B cell (primary cell): ENCODE results near the gene RBM39. TPM values are rescaled to one million over a fixed set of nuclear protein-coding genes. Genes with fewer than 3 reads are reported as not detected.

ENCODE experiments used
- ATAC-seq: fragments of 200-7000 bp; cut with Tn5 transposase; one replicate; pipeline ENCODE4 v1.10.0; 2021; ENCODE audit warnings: low read depth, mild to moderate bottlenecking, moderate number of reproducible peaks, moderate library complexity
- CTCF ChIA-PET: fragments of 350-600 bp; sonication (Branson Sonifier 250); formaldehyde crosslinking; loops from one replicate; lab custom pipeline; 2021; ENCODE audit warnings: antibody characterized with exemption, inconsistent platforms; lab: Charles Lee
- POLR2A ChIA-PET: fragments of 350-600 bp; sonication (Branson Sonifier 250); formaldehyde crosslinking; loops from one replicate; lab custom pipeline; 2021; ENCODE audit warnings: antibody characterized with exemption; lab: Charles Lee
- DNase-seq: peaks from one replicate; pipeline ENCODE4 v3.0.0; 2013
- H2AFZ ChIP-seq: 2 replicates; pipeline ENCODE4 v1.6.1; 2012; ENCODE audit warnings: mild to moderate bottlenecking, low read depth, low read length; ENCODE audit not compliant: insufficient read depth, poor library complexity, severe bottlenecking
- H3K27ac ChIP-seq, 2 donors: 1 replicate in 1 of 2; 2 replicates in 1 of 2; pipeline ENCODE4 v1.5.1; 2012 to 2013; ENCODE audit warnings: low read length in 2 of 2, mild to moderate bottlenecking in 2 of 2, moderate library complexity in 1 of 2
- H3K27me3 ChIP-seq, 4 experiments: fragments of 200-600 bp in 1 of 4; sonication (generic) in 1 of 4; replicated peaks in 1 of 4; 1 replicate in 2 of 4; 2 replicates in 2 of 4; pipeline versions ENCODE4 v1.6.1 to v1.7.0; 2013 to 2016; ENCODE audit warnings: low read length in 3 of 4, mild to moderate bottlenecking in 2 of 4, mixed read lengths in 1 of 4, moderate library complexity in 1 of 4; ENCODE audit not compliant: insufficient read depth in 4 of 4, control insufficient read depth in 3 of 4; ENCODE audit errors: control extremely low read depth in 1 of 4
- H3K36me3 ChIP-seq, 2 experiments: replicated peaks in 1 of 2; 1 replicate in 1 of 2; 2 replicates in 1 of 2; pipeline versions ENCODE4 v1.6.1 to v1.7.1; 2013; ENCODE audit warnings: low read length in 1 of 2; ENCODE audit not compliant: insufficient read depth in 2 of 2, control insufficient read depth in 1 of 2; ENCODE audit errors: control extremely low read depth in 1 of 2, extremely low read depth in 1 of 2
- H3K4me1 ChIP-seq, 2 donors: fragments of 200-600 bp in 1 of 2; sonication (generic) in 1 of 2; 1 replicate in 1 of 2; 2 replicates in 1 of 2; pipeline versions ENCODE4 v1.5.1 to v1.6.1; 2013 to 2017; ENCODE audit warnings: low read length in 2 of 2; ENCODE audit not compliant: control insufficient read depth in 2 of 2, insufficient read depth in 2 of 2
- H3K4me2 ChIP-seq: replicated peaks from 2 replicates; pipeline ENCODE3; 2012; ENCODE audit warnings: mild to moderate bottlenecking, low read depth, low read length; ENCODE audit not compliant: poor library complexity, severe bottlenecking
- H3K4me3 ChIP-seq, 5 experiments: fragments of 200-600 bp in 1 of 5; sonication (generic) in 1 of 5; 1 replicate in 3 of 5; 2 replicates in 2 of 5; pipeline versions ENCODE4 v1.5.1 to v1.7.0; 2011 to 2016; ENCODE audit warnings: low read length in 4 of 5, mild to moderate bottlenecking in 4 of 5, low read depth in 2 of 5, control low read depth in 1 of 5, moderate library complexity in 1 of 5; ENCODE audit not compliant: insufficient read depth in 1 of 5; ENCODE audit errors: control extremely low read depth in 1 of 5, extremely low read depth in 1 of 5
- H3K79me2 ChIP-seq: fragments of 200-600 bp; sonication (generic); one replicate; pipeline ENCODE4 v1.6.0; 2016; ENCODE audit warnings: low read length; ENCODE audit not compliant: control insufficient read depth, insufficient read depth
- H3K9ac ChIP-seq: fragments of 200-600 bp; sonication (generic); 2 replicates; pipeline ENCODE4 v1.6.1; 2017; ENCODE audit warnings: mild to moderate bottlenecking, low read length, moderate library complexity
- H3K9me3 ChIP-seq, 3 donors: one replicate each; pipeline versions ENCODE4 v1.6.1 to v1.7.1; 2013; ENCODE audit warnings: low read length in 2 of 3; ENCODE audit not compliant: control insufficient read depth in 2 of 3, insufficient read depth in 1 of 3; ENCODE audit errors: control extremely low read depth in 1 of 3
- H4K20me1 ChIP-seq: 2 replicates; pipeline ENCODE4 v1.6.0; 2012; ENCODE audit warnings: mild to moderate bottlenecking, low read length; ENCODE audit not compliant: insufficient read depth, control insufficient read depth, poor library complexity, severe bottlenecking
- H3K27ac Mint-ChIP-seq: one replicate; pipeline ENCODE4 v1.8.0; 2021; ENCODE audit warnings: mixed read lengths
- H3K27me3 Mint-ChIP-seq: one replicate; pipeline ENCODE4 v1.8.0; 2021; ENCODE audit warnings: mixed read lengths
- H3K4me1 Mint-ChIP-seq: one replicate; pipeline ENCODE4 v1.8.0; 2021; ENCODE audit warnings: mixed read lengths
- H3K4me3 Mint-ChIP-seq: one replicate; pipeline ENCODE4 v1.8.0; 2021; ENCODE audit warnings: mixed read lengths
- H3K9me3 Mint-ChIP-seq: one replicate; pipeline ENCODE4 v1.8.0; 2022; ENCODE audit warnings: mixed read lengths; ENCODE audit not compliant: insufficient read depth
- CTCF ChIP-seq: fragments of 200-600 bp; IDR thresholded peaks from one replicate; pipeline ENCODE4 v1.8.0; 2022; ENCODE audit warnings: antibody characterized with exemption, mild to moderate bottlenecking
- EZH2 ChIP-seq: IDR thresholded peaks from 2 replicates; pipeline ENCODE4 v1.6.1; 2012; ENCODE audit warnings: borderline replicate concordance, low read depth, mild to moderate bottlenecking, moderate library complexity, low read length; ENCODE audit not compliant: insufficient read depth, poor library complexity, severe bottlenecking
- WGBS: methylation state at CpG from one replicate; pipeline ENCODE4 v1.1.5; 2013; ENCODE audit warnings: missing lambda C conversion rate; ENCODE audit not compliant: insufficient coverage; 5-methylcytosine and 5-hydroxymethylcytosine counted together
- intact Hi-C: fragments of 100-400 bp; cut with micrococcal nuclease; formaldehyde crosslinking; loops from one replicate; pipeline ENCODE4 v1.10.0; 2022
- polyA plus RNA-seq: library from polyadenylated mRNA; depleted of rRNA; stranded (reverse); fragments of >200 nt; gene quantifications from 2 replicates; pipeline ENCODE4 v1.2.3, GENCODE V29; 2012
- total RNA-seq, 2 donors: library from RNA; stranded (reverse); fragments of 120-200 nt in 1 of 2; gene quantifications; 1 replicate in 1 of 2; 2 replicates in 1 of 2; pipeline versions ENCODE4 v1.2.3 to v1.2.4, GENCODE V29; 2013 to 2022

The RBM39 gene
- total and polyA plus RNA-seq, 2 donors (not counting 1 experiment from before 2014, with no cell fraction given) = 217 to 689 TPM

- Histone ChIP-seq H3K79me2 (peaks cover 53% of the 10 kb centered on the region), H3K36me3 (peaks cover 19 to 89% of the 10 kb centered on the region in 2 experiments), H3K4me2 (no peak overlapping the region), H4K20me1 (peaks cover 51% of the 10 kb centered on the region), H3K27ac (no peak overlapping the region), H3K9me3 (no peaks in the 10 kb centered on the region), H3K4me3 (no peak overlapping the region), H3K9ac (no peak overlapping the region), H3K27me3 (no peaks in the 10 kb centered on the region), H2AFZ (no peak overlapping the region), H3K4me1 (peaks cover 0 to 5% of the 10 kb centered on the region in 2 donors)
- Mint-ChIP-seq H3K27ac (no peak overlapping the region), H3K9me3 (no peaks in the 10 kb centered on the region), H3K4me1 (peaks cover 33% of the 10 kb centered on the region), H3K27me3 (no peaks in the 10 kb centered on the region), H3K4me3 (no peak overlapping the region)
- WGBS = no CpG with 5 or more reads among the region's 6 CpGs
- ChIA-PET CTCF (interaction anchor here (1.6 to 1.7 kb wide), 2 partner anchors 32 to 247 kb away, joined by 4 to 5 read pairs; partner anchors contain the start of gene RBM39), POLR2A (interaction anchor here (1.2 to 1.3 kb wide), 2 partner anchors 12 to 31 kb away, joined by 3 read pairs; partner anchors contain the start of genes NFS1, RBM39 and ROMO1)
- TF ChIP-seq EZH2 (no peak), CTCF (no peak)
- intact Hi-C loops = no loop called here
- ATAC-seq (no peak), DNase-seq (peak; percentile 8)
These were observed 31.0 kb downstream of the RBM39 start for GRCh38 chr20:35710884-35711587.

- H3K9ac ChIP-seq = no peak overlapping the region
- H3K27me3 ChIP-seq = no peaks in the 10 kb centered on the region
- Mint-ChIP-seq H3K9me3 (no peaks in the 10 kb centered on the region), H3K27me3 (no peaks in the 10 kb centered on the region), H3K4me3 (no peak overlapping the region), H3K4me1 (peaks cover 31% of the 10 kb centered on the region), H3K27ac (no peak overlapping the region)
- H4K20me1 ChIP-seq = peaks cover 49% of the 10 kb centered on the region
- TF ChIP-seq CTCF (no peak), EZH2 (no peak)
- no peak overlapping the region for H2AFZ ChIP-seq
- no peak for DNase-seq
- no peak overlapping the region for H3K27ac ChIP-seq
- H3K4me3 ChIP-seq = no peak overlapping the region
- ChIA-PET POLR2A (interaction anchor here (1.2 kb wide), 1 partner anchor 11 kb away, joined by 3 read pairs; the partner anchor contains the start of genes NFS1 and ROMO1), CTCF (interaction anchor here (1.6 to 1.9 kb wide), 3 partner anchors 11 to 246 kb away, joined by 4 to 5 read pairs (median 4); partner anchors contain the start of genes NFS1, RBM39 and ROMO1)
- H3K79me2 ChIP-seq = peaks cover 49% of the 10 kb centered on the region
- ATAC-seq = no peak
- intact Hi-C loops = no loop called here
- peaks cover 23 to 89% of the 10 kb centered on the region in 2 experiments for H3K36me3 ChIP-seq
- H3K4me2 ChIP-seq = no peak overlapping the region
- no peaks in the 10 kb centered on the region for H3K9me3 ChIP-seq
- peaks cover 0 to 5% of the 10 kb centered on the region in 2 donors for H3K4me1 ChIP-seq
These were observed 32.0 kb downstream of the RBM39 start for GRCh38 chr20:35710039-35710438.
